ENCODE data around the gene RAB20.

DNA sequence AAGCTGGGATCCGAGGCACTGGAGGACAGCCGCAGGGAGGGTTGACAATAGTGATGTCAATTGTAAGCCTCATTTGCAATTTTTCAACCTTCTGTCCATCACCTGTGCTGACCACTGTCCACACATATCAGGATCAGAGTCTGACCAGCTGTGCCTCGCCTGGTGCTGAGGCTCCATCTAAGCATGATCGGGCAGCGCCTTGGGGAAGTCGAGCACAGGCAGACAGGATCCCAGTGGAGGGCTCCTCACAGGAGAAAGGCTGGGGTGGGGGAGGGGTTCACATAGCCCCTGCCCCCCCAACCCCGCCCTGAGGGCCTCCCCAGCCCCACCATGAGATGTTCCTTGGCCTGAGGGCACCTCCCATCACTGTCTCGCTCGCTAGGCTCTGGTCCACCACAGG, 60.3 kb downstream of the RAB20 start:
- TF ChIP-seq, protein P1, sequence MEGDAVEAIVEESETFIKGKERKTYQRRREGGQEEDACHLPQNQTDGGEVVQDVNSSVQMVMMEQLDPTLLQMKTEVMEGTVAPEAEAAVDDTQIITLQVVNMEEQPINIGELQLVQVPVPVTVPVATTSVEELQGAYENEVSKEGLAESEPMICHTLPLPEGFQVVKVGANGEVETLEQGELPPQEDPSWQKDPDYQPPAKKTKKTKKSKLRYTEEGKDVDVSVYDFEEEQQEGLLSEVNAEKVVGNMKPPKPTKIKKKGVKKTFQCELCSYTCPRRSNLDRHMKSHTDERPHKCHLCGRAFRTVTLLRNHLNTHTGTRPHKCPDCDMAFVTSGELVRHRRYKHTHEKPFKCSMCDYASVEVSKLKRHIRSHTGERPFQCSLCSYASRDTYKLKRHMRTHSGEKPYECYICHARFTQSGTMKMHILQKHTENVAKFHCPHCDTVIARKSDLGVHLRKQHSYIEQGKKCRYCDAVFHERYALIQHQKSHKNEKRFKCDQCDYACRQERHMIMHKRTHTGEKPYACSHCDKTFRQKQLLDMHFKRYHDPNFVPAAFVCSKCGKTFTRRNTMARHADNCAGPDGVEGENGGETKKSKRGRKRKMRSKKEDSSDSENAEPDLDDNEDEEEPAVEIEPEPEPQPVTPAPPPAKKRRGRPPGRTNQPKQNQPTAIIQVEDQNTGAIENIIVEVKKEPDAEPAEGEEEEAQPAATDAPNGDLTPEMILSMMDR (IDR thresholded peaks at IDR 0.05): no peak
- TF ChIP-seq TEAD4 (CRISPR knock-in tag; IDR thresholded peaks at IDR 0.05) (no peak), KAT7 (CRISPR knock-in tag; IDR thresholded peaks at IDR 0.05; ENCODE audit: borderline replicate concordance) (no peak), NR3C1 (CRISPR knock-in tag; conservative IDR thresholded peaks at IDR 0.05; ENCODE audit: low read depth) (no peak), TCF7 (CRISPR knock-in tag; IDR thresholded peaks at IDR 0.05; ENCODE audit: low read depth) (no peak), JUN (CRISPR knock-in tag; IDR thresholded peaks at IDR 0.05) (no peak), IRF2 (CRISPR knock-in tag; IDR thresholded peaks at IDR 0.05; ENCODE audit: borderline replicate concordance, low read depth) (no peak), OVOL2 (CRISPR knock-in tag; IDR thresholded peaks at IDR 0.05; ENCODE audit: borderline replicate concordance) (no peak), FOXJ3 (CRISPR knock-in tag; IDR thresholded peaks at IDR 0.05; ENCODE audit: borderline replicate concordance) (no peak)
- TF ChIP-seq, protein P2, sequence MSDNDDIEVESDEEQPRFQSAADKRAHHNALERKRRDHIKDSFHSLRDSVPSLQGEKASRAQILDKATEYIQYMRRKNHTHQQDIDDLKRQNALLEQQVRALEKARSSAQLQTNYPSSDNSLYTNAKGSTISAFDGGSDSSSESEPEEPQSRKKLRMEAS (CRISPR knock-in tag; IDR thresholded peaks at IDR 0.05): no peak
- TF ChIP-seq, protein P3, sequence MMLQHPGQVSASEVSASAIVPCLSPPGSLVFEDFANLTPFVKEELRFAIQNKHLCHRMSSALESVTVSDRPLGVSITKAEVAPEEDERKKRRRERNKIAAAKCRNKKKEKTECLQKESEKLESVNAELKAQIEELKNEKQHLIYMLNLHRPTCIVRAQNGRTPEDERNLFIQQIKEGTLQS (CRISPR knock-in tag; conservative IDR thresholded peaks at IDR 0.05): no peak
- TF ChIP-seq, protein P4, sequence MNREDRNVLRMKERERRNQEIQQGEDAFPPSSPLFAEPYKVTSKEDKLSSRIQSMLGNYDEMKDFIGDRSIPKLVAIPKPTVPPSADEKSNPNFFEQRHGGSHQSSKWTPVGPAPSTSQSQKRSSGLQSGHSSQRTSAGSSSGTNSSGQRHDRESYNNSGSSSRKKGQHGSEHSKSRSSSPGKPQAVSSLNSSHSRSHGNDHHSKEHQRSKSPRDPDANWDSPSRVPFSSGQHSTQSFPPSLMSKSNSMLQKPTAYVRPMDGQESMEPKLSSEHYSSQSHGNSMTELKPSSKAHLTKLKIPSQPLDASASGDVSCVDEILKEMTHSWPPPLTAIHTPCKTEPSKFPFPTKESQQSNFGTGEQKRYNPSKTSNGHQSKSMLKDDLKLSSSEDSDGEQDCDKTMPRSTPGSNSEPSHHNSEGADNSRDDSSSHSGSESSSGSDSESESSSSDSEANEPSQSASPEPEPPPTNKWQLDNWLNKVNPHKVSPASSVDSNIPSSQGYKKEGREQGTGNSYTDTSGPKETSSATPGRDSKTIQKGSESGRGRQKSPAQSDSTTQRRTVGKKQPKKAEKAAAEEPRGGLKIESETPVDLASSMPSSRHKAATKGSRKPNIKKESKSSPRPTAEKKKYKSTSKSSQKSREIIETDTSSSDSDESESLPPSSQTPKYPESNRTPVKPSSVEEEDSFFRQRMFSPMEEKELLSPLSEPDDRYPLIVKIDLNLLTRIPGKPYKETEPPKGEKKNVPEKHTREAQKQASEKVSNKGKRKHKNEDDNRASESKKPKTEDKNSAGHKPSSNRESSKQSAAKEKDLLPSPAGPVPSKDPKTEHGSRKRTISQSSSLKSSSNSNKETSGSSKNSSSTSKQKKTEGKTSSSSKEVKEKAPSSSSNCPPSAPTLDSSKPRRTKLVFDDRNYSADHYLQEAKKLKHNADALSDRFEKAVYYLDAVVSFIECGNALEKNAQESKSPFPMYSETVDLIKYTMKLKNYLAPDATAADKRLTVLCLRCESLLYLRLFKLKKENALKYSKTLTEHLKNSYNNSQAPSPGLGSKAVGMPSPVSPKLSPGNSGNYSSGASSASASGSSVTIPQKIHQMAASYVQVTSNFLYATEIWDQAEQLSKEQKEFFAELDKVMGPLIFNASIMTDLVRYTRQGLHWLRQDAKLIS (CRISPR knock-in tag; IDR thresholded peaks at IDR 0.05; ENCODE audit: borderline replicate concordance): no peak
- TF ChIP-seq, protein P5, sequence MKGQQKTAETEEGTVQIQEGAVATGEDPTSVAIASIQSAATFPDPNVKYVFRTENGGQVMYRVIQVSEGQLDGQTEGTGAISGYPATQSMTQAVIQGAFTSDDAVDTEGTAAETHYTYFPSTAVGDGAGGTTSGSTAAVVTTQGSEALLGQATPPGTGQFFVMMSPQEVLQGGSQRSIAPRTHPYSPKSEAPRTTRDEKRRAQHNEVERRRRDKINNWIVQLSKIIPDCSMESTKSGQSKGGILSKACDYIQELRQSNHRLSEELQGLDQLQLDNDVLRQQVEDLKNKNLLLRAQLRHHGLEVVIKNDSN (CRISPR knock-in tag; IDR thresholded peaks at IDR 0.05): no peak
